ENCODE data around the gene FAH. TPM values are rescaled to one million over a fixed set of nuclear protein-coding genes. Genes with fewer than 3 reads are reported as not detected.

The FAH gene
- total RNA-seq, 1 experiment from 2014 or later, result 25.9 TPM

DNA sequence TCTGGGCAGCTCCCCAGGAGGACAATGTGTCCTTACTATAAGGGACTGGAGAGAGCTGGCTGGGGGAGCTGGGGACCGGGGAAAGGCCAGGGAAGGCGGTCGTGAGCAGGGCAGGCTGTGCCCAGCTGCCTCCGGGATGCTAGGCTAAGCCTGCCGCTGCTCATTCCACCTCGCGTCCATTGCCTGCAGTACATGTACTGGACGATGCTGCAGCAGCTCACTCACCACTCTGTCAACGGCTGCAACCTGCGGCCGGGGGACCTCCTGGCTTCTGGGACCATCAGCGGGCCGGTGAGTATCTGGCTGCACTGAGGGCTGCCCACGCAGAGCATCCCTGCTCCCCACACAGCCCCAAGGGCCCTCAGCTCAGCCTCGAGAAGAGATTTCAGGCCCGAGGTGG lies 27.1 kb downstream of the FAH start:
- no TSS peak for BruUV-seq (replicated peaks)
- intact Hi-C loops (cut with micrococcal nuclease; ENCODE audit: unreplicated experiment), result loop anchor here (5.0 to 10.0 kb wide), 3 partner anchors 285 to 835 kb away; partner anchors contain the start of gene MTHFS
- H3K27ac Mint-ChIP-seq (ENCODE audit: unreplicated experiment), result no peak overlapping the region
- CTCF ChIA-PET, result no interaction called here
- DNase-seq, result no peak
- no peaks in the 10 kb centered on the region for H3K27me3 Mint-ChIP-seq (ENCODE audit: unreplicated experiment)
- H3K4me1 Mint-ChIP-seq (ENCODE audit: low read depth, unreplicated experiment), result no peaks in the 10 kb centered on the region
- no peaks in the 10 kb centered on the region for H3K36me3 Mint-ChIP-seq (ENCODE audit: insufficient read depth, unreplicated experiment)
- TF ChIP-seq, protein P1, sequence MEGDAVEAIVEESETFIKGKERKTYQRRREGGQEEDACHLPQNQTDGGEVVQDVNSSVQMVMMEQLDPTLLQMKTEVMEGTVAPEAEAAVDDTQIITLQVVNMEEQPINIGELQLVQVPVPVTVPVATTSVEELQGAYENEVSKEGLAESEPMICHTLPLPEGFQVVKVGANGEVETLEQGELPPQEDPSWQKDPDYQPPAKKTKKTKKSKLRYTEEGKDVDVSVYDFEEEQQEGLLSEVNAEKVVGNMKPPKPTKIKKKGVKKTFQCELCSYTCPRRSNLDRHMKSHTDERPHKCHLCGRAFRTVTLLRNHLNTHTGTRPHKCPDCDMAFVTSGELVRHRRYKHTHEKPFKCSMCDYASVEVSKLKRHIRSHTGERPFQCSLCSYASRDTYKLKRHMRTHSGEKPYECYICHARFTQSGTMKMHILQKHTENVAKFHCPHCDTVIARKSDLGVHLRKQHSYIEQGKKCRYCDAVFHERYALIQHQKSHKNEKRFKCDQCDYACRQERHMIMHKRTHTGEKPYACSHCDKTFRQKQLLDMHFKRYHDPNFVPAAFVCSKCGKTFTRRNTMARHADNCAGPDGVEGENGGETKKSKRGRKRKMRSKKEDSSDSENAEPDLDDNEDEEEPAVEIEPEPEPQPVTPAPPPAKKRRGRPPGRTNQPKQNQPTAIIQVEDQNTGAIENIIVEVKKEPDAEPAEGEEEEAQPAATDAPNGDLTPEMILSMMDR (IDR thresholded peaks at IDR 0.05; ENCODE audit: unreplicated experiment), result no peak
- H3K9me3 Mint-ChIP-seq (ENCODE audit: low read depth, unreplicated experiment), result no peaks in the 10 kb centered on the region
- no peak overlapping the region for H3K4me3 Mint-ChIP-seq (ENCODE audit: low read depth, unreplicated experiment)

DNA sequence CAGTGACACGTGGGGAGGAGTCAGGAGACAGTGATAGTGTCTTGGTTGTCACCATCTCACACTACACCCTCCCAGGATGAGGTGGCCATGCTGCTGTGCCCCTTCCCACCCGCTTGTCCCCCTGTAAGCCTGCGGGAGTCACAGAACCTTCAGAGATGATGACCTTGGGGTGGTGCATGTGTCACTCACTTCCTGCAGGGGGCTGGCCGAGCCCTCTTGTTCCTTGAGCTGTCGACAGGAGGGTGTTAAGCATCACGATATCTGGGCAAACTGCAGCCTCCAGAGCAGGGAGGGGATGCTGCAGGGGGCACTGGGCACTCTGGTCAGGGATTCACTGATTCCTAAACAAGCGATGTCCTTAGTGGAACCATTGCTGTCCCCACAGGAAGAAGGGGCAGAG lies 27.7 kb downstream of the FAH start:
- no peaks in the 10 kb centered on the region for H3K4me1 Mint-ChIP-seq (ENCODE audit: low read depth, unreplicated experiment)
- CTCF ChIA-PET, result no interaction called here
- no peak overlapping the region for H3K4me3 Mint-ChIP-seq (ENCODE audit: low read depth, unreplicated experiment)
- H3K27me3 Mint-ChIP-seq (ENCODE audit: unreplicated experiment), result no peaks in the 10 kb centered on the region
- H3K9me3 Mint-ChIP-seq (ENCODE audit: low read depth, unreplicated experiment), result no peaks in the 10 kb centered on the region
- H3K36me3 Mint-ChIP-seq (ENCODE audit: insufficient read depth, unreplicated experiment), result no peaks in the 10 kb centered on the region
- intact Hi-C loops (cut with micrococcal nuclease; ENCODE audit: unreplicated experiment), result no loop called here
- no TSS peak for BruUV-seq (replicated peaks)
- TF ChIP-seq, protein P1 (IDR thresholded peaks at IDR 0.05; ENCODE audit: unreplicated experiment), result no peak
- no peak for DNase-seq
- no peak overlapping the region for H3K27ac Mint-ChIP-seq (ENCODE audit: unreplicated experiment)

DNA sequence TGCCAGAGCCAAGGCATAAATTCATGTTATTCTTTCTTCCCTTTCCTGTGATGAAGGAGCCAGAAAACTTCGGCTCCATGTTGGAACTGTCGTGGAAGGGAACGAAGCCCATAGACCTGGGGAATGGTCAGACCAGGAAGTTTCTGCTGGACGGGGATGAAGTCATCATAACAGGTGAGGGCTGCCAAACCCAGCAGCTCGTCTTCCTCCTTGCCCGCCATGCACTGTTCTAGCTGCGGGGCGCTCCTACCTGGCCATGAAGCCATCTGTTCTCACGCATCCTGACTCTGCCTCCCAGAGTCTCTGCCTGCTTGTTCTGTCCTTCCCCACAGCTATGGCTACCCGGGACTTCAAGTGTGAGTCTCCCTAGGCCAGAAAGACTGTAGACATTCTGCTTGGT lies 28.2 kb downstream of the FAH start:
- no TSS peak for BruUV-seq (replicated peaks)
- DNase-seq, result no peak

DNA sequence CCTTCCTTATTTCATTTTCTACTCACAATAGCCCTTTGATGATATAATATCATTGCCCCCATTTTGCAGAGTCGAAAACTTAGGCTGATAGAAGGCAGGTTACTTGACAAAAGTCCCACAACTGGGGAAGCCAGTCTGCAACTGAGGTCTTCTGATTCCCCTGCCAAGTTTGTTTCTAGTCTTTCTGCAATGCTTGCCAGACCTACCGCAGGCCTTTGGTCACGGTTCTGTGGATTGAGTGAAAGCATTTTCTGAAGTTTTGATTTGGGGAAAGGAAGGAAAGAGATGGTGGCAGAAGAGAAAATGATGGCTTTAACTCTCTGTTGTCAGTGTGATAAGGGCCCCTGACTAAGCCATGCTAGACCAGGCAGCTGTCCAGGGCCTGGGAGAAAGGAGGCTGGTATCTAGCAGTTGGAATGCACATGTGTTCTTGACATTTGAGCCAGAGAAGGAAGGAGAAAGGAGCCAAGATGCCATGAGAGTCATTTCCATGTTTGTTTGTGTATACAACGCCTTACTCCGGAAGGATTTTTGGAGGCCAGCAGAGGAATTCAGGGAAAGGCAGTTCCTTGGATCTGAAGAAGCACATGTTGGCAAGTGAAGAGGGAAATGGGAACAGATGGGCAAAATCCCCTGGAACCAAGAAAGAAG lies 29.9 kb downstream of the FAH start:
- intact Hi-C loops (cut with micrococcal nuclease; ENCODE audit: unreplicated experiment), result no loop called here
- no peaks in the 10 kb centered on the region for H3K36me3 Mint-ChIP-seq (ENCODE audit: insufficient read depth, unreplicated experiment)
- DNase-seq, result no peak
- no peaks in the 10 kb centered on the region for H3K9me3 Mint-ChIP-seq (ENCODE audit: low read depth, unreplicated experiment)
- no TSS peak for BruUV-seq (replicated peaks)
- H3K27ac Mint-ChIP-seq (ENCODE audit: unreplicated experiment), result no peak overlapping the region
- TF ChIP-seq, protein P1 (IDR thresholded peaks at IDR 0.05; ENCODE audit: unreplicated experiment), result no peak
- no peak overlapping the region for H3K4me3 Mint-ChIP-seq (ENCODE audit: low read depth, unreplicated experiment)
- H3K4me1 Mint-ChIP-seq (ENCODE audit: low read depth, unreplicated experiment), result no peaks in the 10 kb centered on the region
- no peaks in the 10 kb centered on the region for H3K27me3 Mint-ChIP-seq (ENCODE audit: unreplicated experiment)
- CTCF ChIA-PET, result no interaction called here

More for the DNA sequence above, 28.2 kb downstream of the FAH start:
- Mint-ChIP-seq H3K4me3 (ENCODE audit: low read depth, unreplicated experiment) (no peak overlapping the region), H3K27me3 (ENCODE audit: unreplicated experiment) (no peaks in the 10 kb centered on the region), H3K27ac (ENCODE audit: unreplicated experiment) (no peak overlapping the region), H3K9me3 (ENCODE audit: low read depth, unreplicated experiment) (no peaks in the 10 kb centered on the region), H3K4me1 (ENCODE audit: low read depth, unreplicated experiment) (no peaks in the 10 kb centered on the region), H3K36me3 (ENCODE audit: insufficient read depth, unreplicated experiment) (no peaks in the 10 kb centered on the region)
- intact Hi-C loops (cut with micrococcal nuclease; ENCODE audit: unreplicated experiment), result no loop called here
- CTCF ChIA-PET, result no interaction called here
- TF ChIP-seq, protein P1 (IDR thresholded peaks at IDR 0.05; ENCODE audit: unreplicated experiment), result no peak

All from Calu3 (cell line).